Measurements from ENCODE around the gene MKLN1.

Gene MKLN1

GRCh38 chr7:131498237-131498885 lies 170.7 kb downstream of the MKLN1 start:
- Histone ChIP-seq H3K27ac (no peak overlapping the region), H2AFZ (ENCODE audit: low read depth) (no peak overlapping the region), H3K4me3 (IDR thresholded peaks at IDR 0.05; ENCODE audit: insufficient read depth, low read depth, low read length) (no peak overlapping the region), H3K36me3 (ENCODE audit: insufficient read depth) (no peaks in the 10 kb centered on the region), H3K4me2 (no peak overlapping the region), H3K9ac (no peak overlapping the region), H3K27me3 (ENCODE audit: insufficient read depth, low read depth) (no peaks in the 10 kb centered on the region), H3K4me1 (ENCODE audit: low read depth, poor library complexity, severe bottlenecking) (peaks cover 33% of the 10 kb centered on the region), H4K20me1 (ENCODE audit: insufficient read depth) (no peaks in the 10 kb centered on the region), H3K79me2 (ENCODE audit: insufficient read depth, low read depth) (no peaks in the 10 kb centered on the region)
- TF ChIP-seq CTCF (conservative IDR thresholded peaks at IDR 0.05; ENCODE audit: low read depth, low read length), result no peak

- Histone ChIP-seq H3K4me2 (no peak overlapping the region), H4K20me1 (ENCODE audit: insufficient read depth) (no peaks in the 10 kb centered on the region), H3K4me3 (IDR thresholded peaks at IDR 0.05; ENCODE audit: insufficient read depth, low read depth, low read length) (no peak overlapping the region), H3K27me3 (ENCODE audit: insufficient read depth, low read depth) (no peaks in the 10 kb centered on the region), H3K9ac (no peak overlapping the region), H3K36me3 (ENCODE audit: insufficient read depth) (no peaks in the 10 kb centered on the region), H3K4me1 (ENCODE audit: low read depth, poor library complexity, severe bottlenecking) (peaks cover 33% of the 10 kb centered on the region), H3K79me2 (ENCODE audit: insufficient read depth, low read depth) (no peaks in the 10 kb centered on the region), H3K27ac (no peak overlapping the region), H2AFZ (ENCODE audit: low read depth) (no peak overlapping the region)
- no peak for TF ChIP-seq CTCF (conservative IDR thresholded peaks at IDR 0.05; ENCODE audit: low read depth, low read length)
Measured at GRCh38 chr7:131499801-131500200, 172.1 kb downstream of the MKLN1 start.

GRCh38 chr7:131500357-131500756 lies 172.7 kb downstream of the MKLN1 start:
- TF ChIP-seq CTCF (conservative IDR thresholded peaks at IDR 0.05; ENCODE audit: low read depth, low read length), result no peak
- peaks cover 33% of the 10 kb centered on the region for H3K4me1 ChIP-seq (ENCODE audit: low read depth, poor library complexity, severe bottlenecking)
- no peak overlapping the region for H2AFZ ChIP-seq (ENCODE audit: low read depth)
- no peaks in the 10 kb centered on the region for H4K20me1 ChIP-seq (ENCODE audit: insufficient read depth)
- H3K79me2 ChIP-seq (ENCODE audit: insufficient read depth, low read depth), result no peaks in the 10 kb centered on the region
- no peaks in the 10 kb centered on the region for H3K36me3 ChIP-seq (ENCODE audit: insufficient read depth)
- no peaks in the 10 kb centered on the region for H3K27me3 ChIP-seq (ENCODE audit: insufficient read depth, low read depth)
- H3K4me3 ChIP-seq (IDR thresholded peaks at IDR 0.05; ENCODE audit: insufficient read depth, low read depth, low read length), result no peak overlapping the region
- H3K27ac ChIP-seq, result no peak overlapping the region; the same call in 1 of the 2 replicates
- H3K4me2 ChIP-seq, result peak overlapping the region; percentile 59
- no peak overlapping the region for H3K9ac ChIP-seq

GRCh38 chr7:131501422-131501821 lies 173.7 kb downstream of the MKLN1 start:
- Histone ChIP-seq H3K4me1 (ENCODE audit: low read depth, poor library complexity, severe bottlenecking) (peaks cover 33% of the 10 kb centered on the region), H3K27me3 (ENCODE audit: insufficient read depth, low read depth) (no peaks in the 10 kb centered on the region), H3K4me3 (IDR thresholded peaks at IDR 0.05; ENCODE audit: insufficient read depth, low read depth, low read length) (no peak overlapping the region), H2AFZ (ENCODE audit: low read depth) (no peak overlapping the region), H4K20me1 (ENCODE audit: insufficient read depth) (no peaks in the 10 kb centered on the region), H3K4me2 (peak overlapping the region; percentile 59), H3K27ac (peak overlapping the region; percentile 21; the same call in 1 of the 2 replicates), H3K36me3 (ENCODE audit: insufficient read depth) (no peaks in the 10 kb centered on the region), H3K79me2 (ENCODE audit: insufficient read depth, low read depth) (no peaks in the 10 kb centered on the region), H3K9ac (no peak overlapping the region)
- TF ChIP-seq CTCF (conservative IDR thresholded peaks at IDR 0.05; ENCODE audit: low read depth, low read length), result no peak
